GM12874 (cell line): ENCODE data around the gene PTPRJ.

Experiments
- TF ChIP-seq, protein P1 (sequence below): IDR thresholded peaks from 2 replicates; pipeline ENCODE4 v1.5.1; 2011; ENCODE audit warnings: low read depth, mild to moderate bottlenecking, control low read depth, low read length, moderate library complexity; ENCODE audit not compliant: insufficient read depth

The PTPRJ gene

DNA sequence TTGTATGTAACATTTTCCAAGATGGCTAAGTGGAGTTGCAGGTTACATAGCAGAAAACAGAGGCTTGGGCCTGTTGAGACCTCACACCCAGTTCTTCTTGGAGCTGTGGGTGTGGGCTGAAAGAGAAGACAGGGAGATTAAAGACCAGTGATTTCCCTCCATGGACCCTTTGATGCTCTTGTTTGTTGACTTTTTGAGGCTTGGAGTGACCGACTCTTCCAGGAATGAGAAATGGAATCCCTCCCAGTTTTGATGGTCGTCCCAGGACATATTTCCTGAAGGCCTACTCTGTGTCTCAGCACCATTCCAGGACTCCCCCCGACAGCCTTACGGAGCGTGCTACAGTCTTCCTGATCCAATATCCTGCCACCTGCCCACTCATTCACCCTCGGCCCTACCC is 96.9 kb downstream of the PTPRJ start:
- TF ChIP-seq, protein P1, sequence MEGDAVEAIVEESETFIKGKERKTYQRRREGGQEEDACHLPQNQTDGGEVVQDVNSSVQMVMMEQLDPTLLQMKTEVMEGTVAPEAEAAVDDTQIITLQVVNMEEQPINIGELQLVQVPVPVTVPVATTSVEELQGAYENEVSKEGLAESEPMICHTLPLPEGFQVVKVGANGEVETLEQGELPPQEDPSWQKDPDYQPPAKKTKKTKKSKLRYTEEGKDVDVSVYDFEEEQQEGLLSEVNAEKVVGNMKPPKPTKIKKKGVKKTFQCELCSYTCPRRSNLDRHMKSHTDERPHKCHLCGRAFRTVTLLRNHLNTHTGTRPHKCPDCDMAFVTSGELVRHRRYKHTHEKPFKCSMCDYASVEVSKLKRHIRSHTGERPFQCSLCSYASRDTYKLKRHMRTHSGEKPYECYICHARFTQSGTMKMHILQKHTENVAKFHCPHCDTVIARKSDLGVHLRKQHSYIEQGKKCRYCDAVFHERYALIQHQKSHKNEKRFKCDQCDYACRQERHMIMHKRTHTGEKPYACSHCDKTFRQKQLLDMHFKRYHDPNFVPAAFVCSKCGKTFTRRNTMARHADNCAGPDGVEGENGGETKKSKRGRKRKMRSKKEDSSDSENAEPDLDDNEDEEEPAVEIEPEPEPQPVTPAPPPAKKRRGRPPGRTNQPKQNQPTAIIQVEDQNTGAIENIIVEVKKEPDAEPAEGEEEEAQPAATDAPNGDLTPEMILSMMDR = no peak

DNA sequence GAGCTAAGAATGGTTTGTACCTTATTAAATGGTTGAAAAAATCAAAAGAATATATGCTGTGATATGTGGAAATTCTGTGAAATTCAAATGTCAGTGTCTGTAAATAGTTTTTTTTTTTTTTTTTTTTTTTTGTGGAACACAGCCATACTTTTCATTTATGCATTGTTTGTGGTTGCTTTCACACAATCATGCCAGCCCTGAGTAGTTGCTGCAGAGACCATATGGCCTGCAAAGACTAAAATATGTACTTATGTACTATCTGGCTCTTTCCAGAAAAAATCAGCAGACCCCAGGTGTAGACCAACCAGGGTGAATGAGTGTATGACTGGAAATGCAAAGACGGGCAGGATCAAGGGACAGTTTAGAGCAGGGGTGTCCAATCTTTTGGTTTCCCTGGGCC is 98.3 kb downstream of the PTPRJ start:
- TF ChIP-seq, protein P1 = no peak

DNA sequence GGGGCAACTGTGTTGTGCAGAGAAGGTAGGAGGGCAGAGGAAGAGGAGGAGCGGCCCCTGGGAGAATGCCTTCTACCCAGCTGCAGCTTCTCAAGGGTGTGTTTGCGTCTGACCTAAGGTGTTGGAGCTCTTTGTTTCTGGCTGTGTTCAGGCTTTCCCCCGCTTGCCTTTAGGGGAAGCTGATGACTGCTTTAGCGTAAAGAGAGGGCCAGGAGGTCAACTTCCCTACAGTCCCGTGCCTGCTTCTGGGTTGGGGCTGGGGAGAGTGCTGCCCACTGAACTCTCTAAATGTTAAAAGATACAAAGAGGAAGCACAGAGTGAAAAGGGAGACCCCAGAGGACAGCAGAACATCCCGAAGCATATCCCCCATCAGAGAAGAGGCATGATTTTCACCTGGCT is 99.2 kb downstream of the PTPRJ start:
- TF ChIP-seq, protein P1 = no peak

DNA sequence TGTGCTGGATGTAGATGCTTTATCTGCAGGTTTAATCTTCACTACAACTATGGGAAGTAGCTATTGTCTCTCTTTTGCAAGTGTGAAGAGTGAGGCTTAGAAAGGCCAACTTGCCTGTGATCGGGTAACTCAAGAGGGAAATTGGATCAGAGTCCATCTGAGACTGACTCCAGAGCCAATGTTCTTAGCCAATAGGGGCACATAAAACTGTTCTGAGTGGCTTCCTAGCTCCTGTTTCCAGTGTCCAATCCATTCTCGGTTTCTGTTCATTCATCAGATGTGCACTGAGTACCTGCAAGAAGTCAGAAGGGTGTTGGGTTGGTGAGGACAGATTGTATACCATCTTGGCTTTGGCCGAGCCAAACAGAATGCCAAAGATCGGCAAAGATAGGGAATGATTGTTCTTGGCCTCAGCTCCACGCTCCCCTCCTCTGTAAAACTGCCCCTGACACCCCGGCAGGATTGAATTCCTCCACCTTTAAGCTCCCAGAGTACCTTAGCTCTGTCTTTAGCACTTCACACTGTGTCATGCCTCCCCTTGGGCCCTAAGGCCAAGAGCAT is 100.0 kb downstream of the PTPRJ start:
- TF ChIP-seq, protein P1 = no peak

DNA sequence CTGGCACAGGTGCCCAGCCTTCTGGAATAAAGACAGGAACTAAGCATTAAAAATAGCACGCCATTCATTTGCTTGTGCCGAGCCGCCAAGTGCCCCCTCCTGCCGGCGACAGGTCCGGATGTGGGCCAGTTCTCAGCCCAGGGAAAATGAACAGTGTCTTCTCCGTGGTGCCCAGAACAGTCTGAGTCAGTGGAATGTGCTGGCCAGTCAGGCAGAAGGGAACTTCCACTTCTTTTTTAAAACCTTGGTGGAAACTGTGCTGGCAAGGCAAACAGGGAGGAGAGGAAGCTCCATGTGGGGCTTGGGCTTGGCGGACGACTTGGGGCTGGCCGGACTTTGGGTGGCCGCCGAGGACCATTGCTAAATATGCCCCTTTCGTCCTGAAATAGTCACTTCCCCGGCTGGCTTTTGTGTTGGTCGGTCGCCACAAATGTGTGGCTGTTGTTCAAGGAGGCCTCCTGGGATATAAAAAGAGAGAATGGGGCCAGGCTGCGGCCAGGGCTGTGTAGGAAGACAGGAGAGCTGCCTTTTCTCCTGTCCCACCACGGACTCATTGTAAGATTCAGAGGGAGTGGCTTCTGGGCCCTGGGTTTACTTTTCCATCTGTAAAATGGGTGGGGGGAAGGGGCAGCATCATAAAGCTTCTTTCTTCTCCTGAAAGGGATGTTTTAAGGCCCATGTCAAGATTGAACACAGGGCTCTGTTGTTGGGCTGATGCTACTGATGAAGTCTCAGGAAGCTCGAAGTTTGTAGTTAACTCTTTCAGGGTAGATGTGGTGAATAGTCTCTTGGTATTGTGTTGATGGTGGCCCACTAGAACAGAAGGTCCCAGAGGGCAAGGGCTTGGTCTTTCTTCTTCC is 101.0 kb downstream of the PTPRJ start:
- TF ChIP-seq, protein P1 = no peak

DNA sequence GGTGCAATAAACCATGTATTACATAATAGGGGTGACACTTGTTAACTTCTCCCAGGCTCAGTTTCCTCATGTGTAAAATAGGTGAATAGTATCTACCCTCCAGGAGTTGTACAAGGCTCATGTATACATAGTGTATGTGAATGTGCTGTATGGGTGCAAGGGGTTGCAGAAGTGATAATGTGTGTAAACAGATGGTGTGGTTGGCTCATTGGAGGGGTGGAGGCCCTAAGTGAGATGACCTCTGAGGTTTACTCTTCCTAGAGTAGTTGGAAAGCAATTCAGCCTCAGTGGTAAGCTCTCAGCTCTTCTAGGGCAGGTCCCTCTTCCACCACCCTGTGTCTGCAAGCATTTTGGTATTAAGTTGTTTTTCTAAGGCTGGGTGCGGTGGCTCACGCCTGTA is 102.4 kb downstream of the PTPRJ start:
- TF ChIP-seq, protein P1 = no peak

DNA sequence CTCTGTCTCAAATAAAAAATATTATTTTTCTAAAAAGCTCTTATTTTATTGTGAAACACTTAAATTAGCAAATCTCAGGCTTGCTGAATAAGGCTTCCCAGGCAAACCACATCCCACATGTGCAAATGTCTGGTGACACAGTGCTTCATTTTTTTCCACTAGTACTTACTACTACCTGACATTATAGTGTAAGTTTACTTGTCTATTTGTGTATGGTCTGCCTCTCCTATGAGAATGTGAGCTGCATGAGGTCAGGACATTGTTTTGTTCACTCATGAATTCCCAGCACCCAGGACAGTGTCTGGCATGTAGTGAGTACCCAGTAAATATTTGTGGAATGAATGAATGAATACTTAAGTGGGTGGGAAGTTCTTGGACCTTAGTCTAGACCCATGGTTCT is 103.1 kb downstream of the PTPRJ start:
- TF ChIP-seq, protein P1 = no peak
